AG04449 (cell line): Measurements from ENCODE around the gene EWSR1.

Experiments
- CTCF ChIA-PET: fragments of 350-600 bp; formaldehyde crosslinking; extraction: SDS; loops from one replicate; lab custom pipeline; 2021; ENCODE audit warnings: antibody characterized with exemption; lab: Yijun Ruan, JAX
- POLR2A ChIA-PET: fragments of 400-600, 350-600 bp; formaldehyde crosslinking; extraction: SDS; loops from one replicate; lab custom pipeline; 2020; ENCODE audit warnings: antibody characterized with exemption, inconsistent platforms; lab: Yijun Ruan, JAX
- DNase-seq: peaks from one replicate; pipeline ENCODE4 v3.0.0-alpha.2; 2010; ENCODE audit warnings: low read depth, low spot score
- H3K4me3 ChIP-seq: 2 replicates; pipeline ENCODE4 v1.5.1; 2011; ENCODE audit warnings: low read depth, mild to moderate bottlenecking, control low read depth, low read length
- CTCF ChIP-seq: IDR thresholded peaks from one replicate; pipeline ENCODE4 v1.5.1; 2011; ENCODE audit warnings: mild to moderate bottlenecking, moderate library complexity, low read length, control low read depth, inconsistent platforms; ENCODE audit not compliant: insufficient read depth; ENCODE audit errors: missing control alignments

Gene EWSR1

GRCh38 chr22:29256606-29257325, 11.3 kb upstream of the EWSR1 start:
- TF ChIP-seq CTCF = no peak
- CTCF ChIA-PET = interaction anchor here (1.1 to 5.2 kb wide), 3 partner anchors 9 to 14 kb away, joined by 3 to 41 read pairs (median 7); no protein-coding TSS in a partner anchor
- H3K4me3 ChIP-seq = no peak overlapping the region
- POLR2A ChIA-PET = no interaction called here
- DNase-seq = no peak

- no peak for TF ChIP-seq CTCF
- ChIA-PET CTCF (interaction anchor here (1.0 to 5.2 kb wide), 2 partner anchors 10 to 13 kb away, joined by 5 to 41 read pairs; no protein-coding TSS in a partner anchor), POLR2A (no interaction called here)
- DNase-seq = no peak
- H3K4me3 ChIP-seq = no peak overlapping the region
Measured at GRCh38 chr22:29257751-29258181, 10.3 kb upstream of the EWSR1 start.

GRCh38 chr22:29258407-29259252, 9.4 kb upstream of the EWSR1 start:
- TF ChIP-seq CTCF = no peak
- CTCF ChIA-PET = interaction anchor here (1.0 to 5.2 kb wide), 3 partner anchors 10 to 14 kb away, joined by 5 to 41 read pairs (median 8); no protein-coding TSS in a partner anchor

GRCh38 chr22:29259253-29259899, 8.7 kb upstream of the EWSR1 start:
- DNase-seq = no peak
- CTCF ChIA-PET = interaction anchor here (2.1 to 5.2 kb wide), 2 partner anchors 10 to 14 kb away, joined by 8 to 41 read pairs; no protein-coding TSS in a partner anchor
- POLR2A ChIA-PET = no interaction called here
- no peak for TF ChIP-seq CTCF
- H3K4me3 ChIP-seq = no peak overlapping the region

More at GRCh38 chr22:29258407-29259252, 9.4 kb upstream of the EWSR1 start:
- no peak overlapping the region for H3K4me3 ChIP-seq
- POLR2A ChIA-PET = no interaction called here
- DNase-seq = no peak

- POLR2A ChIA-PET = no interaction called here
- CTCF ChIA-PET = interaction anchor here (2.1 kb wide), 1 partner anchor 11 kb away, joined by 8 read pairs; no protein-coding TSS in a partner anchor
- DNase-seq = no peak
- no peak for TF ChIP-seq CTCF
- no peak overlapping the region for H3K4me3 ChIP-seq
Measured at GRCh38 chr22:29260031-29260560, 8.0 kb upstream of the EWSR1 start.
